ENCODE data around the gene GAS1.

GRCh38 chr9:86938780-86939179 is 8.5 kb downstream of the GAS1 start:
- TF ChIP-seq CTCF (IDR thresholded peaks at IDR 0.05) (no peak), EZH2 (IDR thresholded peaks at IDR 0.05; ENCODE audit: borderline replicate concordance, insufficient read depth, low read depth, low read length, poor library complexity, severe bottlenecking) (no peak)

Measured in B cell (primary cell).